GM08714 (cell line): Measurements from ENCODE around the gene STRADB.
"Not testable (repeated sequence)": the region's sequence is repeated elsewhere in the genome, so short reads cannot be mapped to it uniquely, and the experiment has no call there.

Experiments used
- H3K4me3 ChIP-seq: fragments of 200-500 bp; sonication (Bioruptor generic); 2 replicates; pipeline ENCODE4 v1.5.1; 2014; ENCODE audit warnings: mild to moderate bottlenecking, low read length, inconsistent platforms
- ZNF274 ChIP-seq: IDR thresholded peaks from 2 replicates; pipeline ENCODE4 v1.6.1; 2012; ENCODE audit warnings: mild to moderate bottlenecking, low read depth, low read length

The STRADB gene

GRCh38 chr2:201470821-201471731 lies 19.5 kb downstream of the STRADB start:
- H3K4me3 ChIP-seq, result no peak overlapping the region
- no peak for TF ChIP-seq ZNF274

- TF ChIP-seq ZNF274, result no peak
- H3K4me3 ChIP-seq, result no peak overlapping the region
Measured at GRCh38 chr2:201471732-201472393, 20.3 kb downstream of the STRADB start.

DNA sequence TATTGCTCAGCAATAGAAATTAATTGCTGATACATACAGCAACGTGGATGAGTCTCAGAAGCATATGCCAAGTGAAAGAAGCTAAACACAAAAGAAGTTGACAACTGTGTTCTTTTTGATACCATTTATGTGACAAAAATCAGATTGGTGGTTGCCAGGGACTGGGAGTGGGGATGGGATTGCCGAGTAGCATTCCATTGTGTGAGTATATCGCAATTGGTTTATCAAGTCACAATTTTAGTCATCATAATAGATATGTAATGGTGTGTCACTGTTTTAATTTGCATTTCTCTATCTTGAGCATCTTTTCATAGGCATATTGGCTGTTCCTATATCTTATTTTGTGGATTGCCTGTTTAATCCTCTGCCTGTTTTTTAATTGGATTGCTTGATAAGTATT lies 20.9 kb downstream of the STRADB start:
- H3K4me3 ChIP-seq, result no peak overlapping the region
- no peak for TF ChIP-seq ZNF274

- TF ChIP-seq ZNF274, result no peak
- no peak overlapping the region for H3K4me3 ChIP-seq
Measured at GRCh38 chr2:201482543-201482942, 31.0 kb downstream of the STRADB start.

DNA sequence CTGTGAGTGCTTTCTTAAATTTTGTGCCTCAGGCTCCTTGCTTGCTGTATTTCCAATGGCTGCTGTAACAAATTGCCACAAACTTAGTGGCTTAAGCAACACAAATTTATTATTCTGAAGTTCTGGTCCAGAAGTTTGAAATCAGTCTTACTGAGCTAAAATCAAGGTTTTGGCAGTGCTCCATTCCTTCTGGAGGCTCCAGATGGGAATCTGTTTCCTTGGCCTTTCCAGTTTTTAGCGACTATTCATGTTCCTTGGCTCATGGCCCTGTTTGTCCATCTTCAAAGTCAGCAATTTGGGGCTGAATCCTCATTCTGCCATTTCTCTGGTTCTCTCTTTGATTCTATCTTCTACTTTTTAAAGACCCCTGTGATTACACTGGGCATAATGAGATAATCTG lies 31.8 kb downstream of the STRADB start:
- TF ChIP-seq ZNF274, result no peak

DNA sequence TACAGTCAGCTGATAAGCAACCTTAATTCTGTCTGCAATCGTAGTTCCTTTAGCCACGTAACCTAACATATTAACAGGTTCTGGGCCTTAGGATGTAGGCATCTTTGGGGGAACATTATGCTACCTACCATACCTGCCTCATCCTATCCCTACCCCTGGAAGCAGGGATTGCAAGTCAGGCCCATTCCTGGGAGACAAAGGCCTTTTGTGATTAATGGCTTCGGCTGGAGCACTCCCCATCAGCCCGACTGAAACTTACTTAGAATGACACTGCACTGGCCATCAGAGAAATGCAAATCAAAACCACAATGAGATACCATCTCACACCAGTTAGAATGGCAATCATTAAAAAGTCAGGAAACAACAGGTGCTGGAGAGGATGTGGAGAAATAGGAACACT lies 32.2 kb downstream of the STRADB start:
- H3K4me3 ChIP-seq, result not testable (repeated sequence)

More for the DNA sequence above, 31.8 kb downstream of the STRADB start:
- H3K4me3 ChIP-seq, result no peak overlapping the region

DNA sequence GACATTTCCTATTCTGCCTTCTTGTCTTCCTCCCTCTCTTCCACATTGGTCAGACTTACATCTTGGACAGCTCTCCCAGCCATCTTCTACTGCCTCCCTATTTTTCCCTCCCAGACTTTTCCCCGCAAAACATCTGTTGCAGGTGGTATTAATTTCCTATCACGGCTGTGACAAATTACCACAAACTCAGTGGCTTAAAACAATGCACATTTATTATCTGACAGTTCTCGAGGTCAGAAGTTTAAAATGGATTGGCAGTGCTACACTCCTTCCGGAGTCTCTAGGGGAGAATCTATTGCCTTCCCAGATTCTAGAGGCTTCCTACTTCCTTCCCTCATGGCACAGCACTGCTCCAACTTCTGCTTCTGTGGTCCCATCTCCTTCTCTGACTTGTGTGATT lies 33.3 kb downstream of the STRADB start:
- no peak overlapping the region for H3K4me3 ChIP-seq
- TF ChIP-seq ZNF274, result no peak

GRCh38 chr2:201490291-201490690 lies 38.8 kb downstream of the STRADB start:
- no peak for TF ChIP-seq ZNF274
- no peak overlapping the region for H3K4me3 ChIP-seq

DNA sequence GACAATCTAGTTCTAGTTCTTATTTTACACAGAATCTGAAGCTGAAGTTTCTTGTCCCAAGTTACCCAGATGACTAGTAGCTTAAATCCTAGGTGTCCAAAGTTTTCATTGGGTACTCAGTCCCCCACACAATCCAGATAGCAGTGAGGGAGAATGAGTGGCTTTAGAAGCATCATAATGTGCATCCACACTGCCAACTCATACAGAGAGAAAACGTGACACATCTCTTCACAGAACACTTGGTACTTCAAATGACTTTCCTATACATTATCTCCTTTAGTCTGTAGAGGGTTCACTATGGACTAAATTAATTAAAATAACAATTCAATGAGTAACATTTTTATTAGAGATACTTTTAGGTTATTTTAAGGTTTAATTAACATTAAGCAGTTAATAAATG lies 45.2 kb downstream of the STRADB start:
- no peak overlapping the region for H3K4me3 ChIP-seq

DNA sequence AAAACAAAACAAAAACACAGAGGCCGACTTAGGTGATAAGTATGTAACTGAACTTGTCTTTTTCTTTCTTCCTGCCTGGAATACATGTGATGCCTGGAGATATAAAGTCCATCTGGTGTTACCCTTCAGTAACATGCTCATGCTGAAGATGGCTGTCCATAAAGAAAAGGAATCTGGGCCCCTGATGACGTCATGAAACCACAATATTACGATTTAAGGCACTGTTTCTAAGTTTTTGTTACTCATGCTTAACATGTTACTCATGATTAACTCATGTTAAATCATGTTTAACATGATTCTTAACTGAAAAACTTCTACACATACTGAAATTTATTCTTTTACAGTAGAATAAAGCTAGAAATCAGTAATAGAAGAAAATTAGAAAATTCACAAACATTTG lies 49.0 kb downstream of the STRADB start:
- H3K4me3 ChIP-seq, result no peak overlapping the region
- no peak for TF ChIP-seq ZNF274

More for the DNA sequence above, 45.2 kb downstream of the STRADB start:
- no peak for TF ChIP-seq ZNF274

GRCh38 chr2:201502713-201503112 lies 51.2 kb downstream of the STRADB start:
- TF ChIP-seq ZNF274, result no peak
- no peak overlapping the region for H3K4me3 ChIP-seq

DNA sequence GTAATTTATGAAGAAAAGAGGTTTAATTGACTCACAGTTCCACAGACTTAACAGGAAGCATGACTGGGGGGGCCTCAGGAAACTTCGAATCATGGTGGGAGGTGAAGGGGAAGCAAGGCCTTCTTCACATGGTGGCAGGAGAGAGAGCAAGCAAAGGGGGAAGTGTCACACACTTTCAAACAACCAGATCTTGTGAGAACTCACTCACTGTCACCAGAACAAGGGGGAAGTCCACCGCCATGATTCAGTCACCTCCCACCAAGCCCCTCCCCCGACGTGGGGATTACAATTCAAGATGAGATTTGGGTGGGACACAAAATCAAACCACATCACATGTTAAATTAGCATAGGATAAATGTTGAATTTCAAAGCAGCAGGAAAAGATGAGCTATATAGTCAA lies 56.2 kb downstream of the STRADB start:
- no peak overlapping the region for H3K4me3 ChIP-seq
- TF ChIP-seq ZNF274, result no peak

GRCh38 chr2:201513271-201513670 lies 61.7 kb downstream of the STRADB start:
- H3K4me3 ChIP-seq, result no peak overlapping the region
- no peak for TF ChIP-seq ZNF274

DNA sequence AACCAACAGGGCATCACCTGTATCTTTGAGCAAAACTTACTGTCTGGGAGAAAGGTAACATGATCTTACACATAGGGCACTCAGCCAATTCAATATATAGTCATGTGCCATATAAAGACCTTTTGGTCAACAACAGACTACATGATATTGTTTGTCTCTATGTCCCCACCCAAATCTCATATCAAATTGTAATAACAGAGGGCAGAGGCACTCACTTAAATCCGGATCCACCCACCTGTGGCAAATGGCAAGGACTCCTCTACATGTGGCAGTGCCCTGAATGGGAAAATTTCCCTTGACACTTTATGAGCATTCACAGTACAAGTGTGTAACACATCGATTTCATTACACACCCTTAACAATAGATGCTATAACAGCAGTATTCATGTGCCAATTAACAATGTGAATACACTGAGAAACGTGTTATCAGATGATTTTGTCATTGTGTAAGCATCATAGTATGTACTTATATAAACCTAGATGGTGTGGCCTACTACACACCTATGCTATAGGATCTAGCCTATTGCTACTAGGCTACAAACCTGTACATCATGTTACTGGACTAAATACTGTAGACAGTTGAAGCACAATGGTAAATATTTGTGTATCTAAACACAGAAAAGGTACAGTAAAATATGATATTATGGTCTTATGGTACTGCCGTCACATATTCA lies 64.2 kb downstream of the STRADB start:
- no peak overlapping the region for H3K4me3 ChIP-seq
- TF ChIP-seq ZNF274, result no peak

DNA sequence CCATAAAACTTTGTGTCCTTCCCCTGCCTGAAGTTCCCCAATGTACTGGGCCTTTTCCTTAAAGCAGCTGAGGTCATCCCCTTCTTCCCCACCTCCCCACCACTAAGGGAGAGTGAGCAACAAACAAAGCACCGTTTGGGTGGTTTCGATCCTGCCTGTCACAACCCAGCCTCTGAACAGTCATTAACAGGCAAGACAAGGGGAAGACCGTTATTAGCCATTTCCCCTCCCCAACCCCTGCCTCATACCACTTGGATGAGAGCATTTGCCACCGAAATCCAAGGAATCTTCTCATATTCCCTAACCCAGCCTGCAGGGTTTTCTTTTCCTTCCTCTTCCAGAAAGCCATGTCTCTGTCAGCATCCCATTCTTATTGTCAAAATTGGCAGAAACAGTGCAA lies 65.6 kb downstream of the STRADB start:
- TF ChIP-seq ZNF274, result no peak
- H3K4me3 ChIP-seq, result no peak overlapping the region
